Retinal pigment epithelial cell (primary cell): ENCODE results near the gene ELL2.

Source experiments
- DNase-seq: peaks from one replicate; pipeline ENCODE4 v3.0.0-alpha.2; 2010; ENCODE audit warnings: low read depth
- H3K4me3 ChIP-seq: 2 replicates; pipeline ENCODE4 v1.5.1; 2011; ENCODE audit warnings: mild to moderate bottlenecking, low read length, control low read depth, moderate library complexity
- TF ChIP-seq, protein P1 (sequence below): conservative IDR thresholded peaks from 2 replicates; pipeline ENCODE4 v1.5.1; 2011; ENCODE audit warnings: low read depth, low read length, control low read depth, inconsistent platforms

Gene ELL2

DNA sequence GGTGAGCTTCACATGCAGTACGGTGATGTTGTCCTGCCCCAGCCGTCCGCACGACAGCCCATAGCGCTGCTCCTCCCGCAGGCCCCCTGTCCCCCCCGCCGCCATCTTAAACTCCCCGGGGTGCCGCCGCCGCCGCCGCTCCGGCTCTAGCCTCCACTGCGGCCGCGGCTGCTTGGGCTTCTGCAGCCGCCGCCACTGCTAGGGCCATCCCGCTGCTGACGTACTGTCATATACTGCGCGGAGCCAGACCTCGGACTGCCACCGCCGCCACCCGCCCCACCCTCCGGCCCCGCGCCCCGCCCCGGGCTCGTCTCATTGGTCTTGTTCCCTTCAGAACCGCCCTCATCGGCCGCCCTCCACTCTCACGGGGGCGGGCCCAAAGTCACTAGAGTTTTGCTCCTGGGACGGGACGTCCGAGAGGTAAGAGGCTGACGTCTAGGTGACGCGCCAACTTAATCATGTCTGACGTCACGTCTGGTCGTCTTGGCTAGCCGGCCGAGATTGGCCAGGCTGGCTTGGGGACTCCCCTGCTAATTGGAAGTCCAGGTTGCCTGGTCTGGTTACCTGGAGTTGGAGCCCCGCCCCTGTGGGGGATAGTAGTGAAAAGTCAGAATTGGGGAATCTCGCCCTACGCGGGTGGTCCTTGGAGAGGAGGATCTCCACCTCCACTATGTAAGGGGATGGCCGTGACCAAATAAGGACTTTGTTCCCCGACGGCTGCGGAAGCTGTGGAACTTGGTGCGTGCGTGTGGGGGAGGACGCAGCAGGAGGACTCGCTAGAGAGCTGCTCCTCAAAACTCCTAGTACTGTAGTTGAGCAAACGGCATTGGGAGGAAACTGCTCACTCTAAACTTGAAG is at the start of gene ELL2:
Gene ELL2 (minus strand): TSS at position 235 of the 858 bp plus-strand sequence. CDS start 130 bp downstream, at position 105.
- peak; percentile 90 for DNase-seq
- TF ChIP-seq, protein P1, sequence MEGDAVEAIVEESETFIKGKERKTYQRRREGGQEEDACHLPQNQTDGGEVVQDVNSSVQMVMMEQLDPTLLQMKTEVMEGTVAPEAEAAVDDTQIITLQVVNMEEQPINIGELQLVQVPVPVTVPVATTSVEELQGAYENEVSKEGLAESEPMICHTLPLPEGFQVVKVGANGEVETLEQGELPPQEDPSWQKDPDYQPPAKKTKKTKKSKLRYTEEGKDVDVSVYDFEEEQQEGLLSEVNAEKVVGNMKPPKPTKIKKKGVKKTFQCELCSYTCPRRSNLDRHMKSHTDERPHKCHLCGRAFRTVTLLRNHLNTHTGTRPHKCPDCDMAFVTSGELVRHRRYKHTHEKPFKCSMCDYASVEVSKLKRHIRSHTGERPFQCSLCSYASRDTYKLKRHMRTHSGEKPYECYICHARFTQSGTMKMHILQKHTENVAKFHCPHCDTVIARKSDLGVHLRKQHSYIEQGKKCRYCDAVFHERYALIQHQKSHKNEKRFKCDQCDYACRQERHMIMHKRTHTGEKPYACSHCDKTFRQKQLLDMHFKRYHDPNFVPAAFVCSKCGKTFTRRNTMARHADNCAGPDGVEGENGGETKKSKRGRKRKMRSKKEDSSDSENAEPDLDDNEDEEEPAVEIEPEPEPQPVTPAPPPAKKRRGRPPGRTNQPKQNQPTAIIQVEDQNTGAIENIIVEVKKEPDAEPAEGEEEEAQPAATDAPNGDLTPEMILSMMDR = no peak

DNA sequence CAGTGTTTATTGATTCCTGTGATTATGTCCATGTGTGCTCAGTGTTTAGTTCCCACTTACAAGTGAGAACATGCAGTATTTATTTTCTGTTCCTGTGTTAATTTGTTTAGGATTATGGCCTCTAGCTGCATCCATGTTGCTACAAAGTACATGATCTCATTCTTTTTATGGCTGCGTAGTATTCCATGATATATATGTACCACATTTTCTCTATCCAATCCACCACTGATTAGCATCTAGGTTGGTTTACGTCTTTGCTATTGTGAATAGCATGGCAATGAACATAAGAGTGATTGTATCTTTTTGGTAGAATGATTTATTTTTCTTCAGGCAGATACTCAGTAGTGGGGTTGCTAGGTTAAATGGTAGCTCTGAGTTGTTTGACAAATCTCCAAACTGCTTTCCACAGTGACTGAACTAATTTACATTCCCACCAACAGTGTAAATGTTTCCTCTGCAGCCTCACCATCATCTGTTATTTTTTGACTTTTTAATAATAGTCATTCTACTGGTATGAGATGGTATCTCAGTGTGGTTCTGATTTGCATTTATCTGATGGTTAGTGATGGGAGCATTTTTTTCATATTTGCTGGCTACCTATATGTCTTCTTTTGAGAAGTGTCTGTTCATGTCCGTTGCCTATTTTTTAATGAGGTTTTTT is 47.5 kb upstream of the ELL2 start:
- TF ChIP-seq, protein P1 = no peak
- no peak overlapping the region for H3K4me3 ChIP-seq
- DNase-seq = no peak

More for the DNA sequence above, at the start of gene ELL2:
- peak within 1 kb of the TSS; percentile 97 for H3K4me3 ChIP-seq

DNA sequence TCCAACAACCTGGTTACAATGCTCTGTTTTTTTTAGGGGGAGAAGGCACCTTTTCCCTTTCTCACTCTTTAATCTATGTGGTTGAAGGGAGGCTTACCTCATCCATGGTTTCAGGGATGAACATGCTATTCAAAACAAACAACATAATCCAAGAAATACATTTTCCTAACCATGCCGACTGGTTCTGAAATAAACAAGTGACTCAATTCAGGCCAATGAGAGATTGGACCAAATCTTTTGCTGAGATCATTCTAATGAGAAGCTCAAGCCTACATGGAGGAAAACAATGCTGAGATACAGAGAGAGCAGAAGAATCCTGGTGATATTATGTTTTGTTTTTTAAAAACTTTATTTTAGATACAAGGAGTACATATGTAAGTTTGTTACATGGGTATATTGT is 46.8 kb upstream of the ELL2 start:
- no peak overlapping the region for H3K4me3 ChIP-seq
- TF ChIP-seq, protein P1 = no peak
- no peak for DNase-seq

DNA sequence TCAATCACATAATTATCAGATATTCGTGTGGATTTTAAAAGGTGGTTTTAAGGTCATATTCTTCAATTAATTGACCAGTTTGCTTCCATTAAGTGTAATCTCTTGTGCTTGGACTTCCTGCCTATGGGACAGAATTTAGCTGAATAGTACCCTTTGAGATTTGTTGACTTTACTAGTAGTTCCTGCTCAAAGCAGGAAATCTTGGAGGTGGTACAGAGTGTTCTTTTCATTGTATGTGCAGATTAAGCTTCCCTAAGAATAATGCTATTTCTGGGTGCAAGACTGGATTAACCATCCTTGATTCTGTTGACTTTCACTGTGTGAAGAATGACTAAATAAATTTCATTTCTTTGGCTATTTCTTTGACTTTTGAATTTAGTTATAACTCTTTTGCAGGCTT is 45.4 kb upstream of the ELL2 start:
- H3K4me3 ChIP-seq = no peak overlapping the region
- no peak for DNase-seq
- TF ChIP-seq, protein P1 = no peak

DNA sequence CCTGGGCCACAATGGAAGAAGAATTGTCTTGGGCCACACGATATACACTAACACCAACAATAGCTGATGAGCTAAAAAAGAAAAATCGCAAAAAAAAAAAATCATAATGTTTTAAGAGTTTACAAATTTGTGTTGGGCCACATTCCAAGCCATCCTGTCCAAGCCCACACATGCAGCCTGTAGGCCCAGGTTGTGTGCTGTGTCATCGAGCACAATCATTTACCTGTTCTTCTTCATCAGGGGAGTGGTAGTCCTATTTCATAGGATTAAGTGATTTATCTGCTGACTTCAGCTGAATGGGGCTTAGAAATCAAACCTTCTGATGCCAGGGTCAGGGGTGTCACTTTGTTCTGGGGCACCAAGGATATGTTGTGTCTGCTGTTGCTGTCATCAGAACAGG is 44.6 kb upstream of the ELL2 start:
- TF ChIP-seq, protein P1 = no peak
- no peak for DNase-seq
- no peak overlapping the region for H3K4me3 ChIP-seq

DNA sequence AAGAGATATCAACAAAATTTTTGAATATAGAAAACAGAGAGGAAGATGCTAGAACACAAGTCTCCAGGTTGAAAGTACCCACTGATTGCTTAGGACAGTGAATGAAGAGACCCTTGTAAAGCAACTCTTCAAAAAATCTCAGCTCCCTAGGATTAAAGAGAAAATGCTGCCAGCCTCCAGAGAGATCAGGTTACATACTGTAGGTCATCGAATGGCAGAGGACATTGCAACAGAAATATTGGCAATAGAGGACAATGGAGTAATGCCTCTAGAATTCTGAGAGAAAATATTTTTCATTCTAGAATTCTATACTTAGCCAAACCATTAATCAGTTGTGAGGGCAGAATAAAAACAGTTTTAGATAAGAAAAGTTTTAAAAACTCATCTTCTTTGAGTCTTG is 43.1 kb upstream of the ELL2 start:
- DNase-seq = no peak
- TF ChIP-seq, protein P1 = no peak

More for the DNA sequence above, 43.1 kb upstream of the ELL2 start:
- H3K4me3 ChIP-seq = no peak overlapping the region
